CD14-positive monocyte (primary cell): Measurements from ENCODE around the gene CARD8. TPM values are rescaled to one million over a fixed set of nuclear protein-coding genes. Genes with fewer than 3 reads are reported as not detected.

ENCODE experiments used
- DNase-seq, 3 donors: peaks; one replicate each; pipeline ENCODE4 v3.0.0-alpha.2; 2011 to 2022
- H2AFZ ChIP-seq: 2 replicates; pipeline ENCODE4 v1.6.0; 2012; ENCODE audit warnings: mild to moderate bottlenecking, low read depth, low read length, inconsistent platforms; ENCODE audit not compliant: insufficient read depth, poor library complexity, severe bottlenecking
- H3K27ac ChIP-seq, 2 donors: 1 replicate in 1 of 2; 2 replicates in 1 of 2; pipeline ENCODE4 v1.5.1; 2012 to 2013; ENCODE audit warnings: low read length in 2 of 2, control low read depth in 1 of 2, inconsistent platforms in 1 of 2, low read depth in 1 of 2, mild to moderate bottlenecking in 1 of 2
- H3K27me3 ChIP-seq, 2 donors: one replicate each; pipeline versions ENCODE4 v1.6.0 to v1.6.1; 2011 to 2013; ENCODE audit warnings: low read length in 2 of 2; ENCODE audit not compliant: control insufficient read depth in 2 of 2, insufficient read depth in 2 of 2
- H3K36me3 ChIP-seq, 2 donors: replicated peaks in 1 of 2; 1 replicate in 1 of 2; 2 replicates in 1 of 2; pipeline versions ENCODE4 v1.5.1 to v1.6.1; 2012 to 2013; ENCODE audit warnings: low read length in 2 of 2, control low read depth in 1 of 2, inconsistent platforms in 1 of 2, mild to moderate bottlenecking in 1 of 2; ENCODE audit not compliant: insufficient read depth in 2 of 2, control insufficient read depth in 1 of 2
- H3K4me1 ChIP-seq, 2 donors: 1 replicate in 1 of 2; 2 replicates in 1 of 2; pipeline versions ENCODE4 v1.5.1 to v1.6.1; 2012 to 2013; ENCODE audit warnings: low read length in 2 of 2, control low read depth in 1 of 2, inconsistent platforms in 1 of 2, mild to moderate bottlenecking in 1 of 2, moderate library complexity in 1 of 2; ENCODE audit not compliant: insufficient read depth in 2 of 2, control insufficient read depth in 1 of 2
- H3K4me2 ChIP-seq: replicated peaks from 2 replicates; pipeline ENCODE3; 2012; ENCODE audit warnings: low read length, moderate library complexity, mild to moderate bottlenecking; ENCODE audit not compliant: poor library complexity, severe bottlenecking; ENCODE audit errors: extremely low read depth
- H3K4me3 ChIP-seq, 3 experiments: fragments of 200-600 bp in 1 of 3; sonication (generic) in 1 of 3; replicated peaks in 1 of 3; 1 replicate in 2 of 3; 2 replicates in 1 of 3; pipeline ENCODE4 v1.5.1; 2011 to 2013; ENCODE audit warnings: low read length in 3 of 3, mild to moderate bottlenecking in 3 of 3, control low read depth in 2 of 3, low read depth in 2 of 3, inconsistent platforms in 1 of 3, moderate library complexity in 1 of 3
- H3K79me2 ChIP-seq: 2 replicates; pipeline ENCODE4 v1.6.0; 2012; ENCODE audit warnings: mild to moderate bottlenecking, control low read depth, inconsistent platforms, low read length, moderate library complexity; ENCODE audit not compliant: insufficient read depth
- H3K9ac ChIP-seq: 2 replicates; pipeline ENCODE4 v1.6.0; 2017; ENCODE audit warnings: low read length, mild to moderate bottlenecking; ENCODE audit not compliant: insufficient read depth, poor library complexity, severe bottlenecking
- H3K9me3 ChIP-seq, 2 donors: replicated peaks in 1 of 2; 1 replicate in 1 of 2; 2 replicates in 1 of 2; pipeline versions ENCODE4 v1.5.1 to v1.6.1; 2012 to 2013; ENCODE audit warnings: low read length in 2 of 2, control low read depth in 1 of 2; ENCODE audit not compliant: control insufficient read depth in 1 of 2, insufficient read depth in 1 of 2
- H4K20me1 ChIP-seq: 2 replicates; pipeline ENCODE4 v1.6.0; 2012; ENCODE audit warnings: mild to moderate bottlenecking, low read length, control low read depth, moderate library complexity; ENCODE audit not compliant: insufficient read depth
- H3K27ac Mint-ChIP-seq, 7 donors: one replicate each; pipeline ENCODE4 v1.8.0; 2020; ENCODE audit warnings: mild to moderate bottlenecking in 7 of 7, mixed read lengths in 7 of 7, moderate library complexity in 6 of 7, inconsistent platforms in 2 of 7
- H3K27me3 Mint-ChIP-seq, 3 donors: one replicate each; pipeline ENCODE4 v1.8.0; 2021 to 2022; ENCODE audit warnings: low read depth in 3 of 3, mild to moderate bottlenecking in 3 of 3, mixed read lengths in 3 of 3, moderate library complexity in 3 of 3, inconsistent platforms in 1 of 3
- H3K36me3 Mint-ChIP-seq, 2 donors: one replicate each; pipeline ENCODE4 v1.8.0; 2020; ENCODE audit warnings: mixed read lengths in 2 of 2, inconsistent platforms in 1 of 2, mild to moderate bottlenecking in 1 of 2
- H3K4me1 Mint-ChIP-seq: one replicate; pipeline ENCODE4 v1.8.0; 2020; ENCODE audit warnings: mild to moderate bottlenecking, mixed read lengths
- H3K4me3 Mint-ChIP-seq, 2 donors: one replicate each; pipeline ENCODE4 v1.8.0; 2020; ENCODE audit warnings: mild to moderate bottlenecking in 2 of 2, mixed read lengths in 2 of 2, moderate library complexity in 1 of 2
- H3K9me3 Mint-ChIP-seq, 7 donors: one replicate each; pipeline ENCODE4 v1.8.0; 2020 to 2022; ENCODE audit warnings: mixed read lengths in 7 of 7, mild to moderate bottlenecking in 6 of 7, moderate library complexity in 6 of 7, inconsistent platforms in 2 of 7
- CTCF ChIP-seq: fragments of 200-600 bp; IDR thresholded peaks from one replicate; pipeline ENCODE4 v1.8.0; 2022; ENCODE audit warnings: antibody characterized with exemption, mild to moderate bottlenecking
- WGBS: methylation state at CpG from one replicate; pipeline ENCODE4 v1.1.5; 2013; ENCODE audit warnings: missing lambda C conversion rate; ENCODE audit not compliant: insufficient coverage; 5-methylcytosine and 5-hydroxymethylcytosine counted together
- intact Hi-C, 2 donors: fragments of 100-400 bp; cut with micrococcal nuclease; formaldehyde crosslinking; loops; one replicate each; pipeline versions ENCODE4 v1.15.0 to v1.15.1; 2023
- polyA plus RNA-seq, 3 donors: library from polyadenylated mRNA; depleted of rRNA in 1 of 3; unstranded in 2 of 3; stranded (reverse) in 1 of 3; fragments of 300-500 nt in 2 of 3; fragments of >200 nt in 1 of 3; fragmentation: Illumina TruSeq in 2 of 3; gene quantifications; 1 replicate in 2 of 3; 2 replicates in 1 of 3; pipeline ENCODE4 v1.2.3, GENCODE V29; 2012 to 2021

CARD8 gene
- polyA plus RNA-seq, 3 donors: 76.4 to 122 (median 90.9) TPM

GRCh38 chr19:48186541-48186991 lies 69.1 kb downstream of the CARD8 start:
- 95% methylated on average over 5 of the region's 8 CpGs for WGBS
- no peak for TF ChIP-seq CTCF
- H3K36me3 ChIP-seq: peaks cover 5 to 18% of the 10 kb centered on the region in 2 donors
- intact Hi-C loops: no loop called here
- peaks cover 0 to 11% (median 3%) of the 10 kb centered on the region in 7 donors for H3K9me3 Mint-ChIP-seq
- no peak for DNase-seq
- no peaks in the 10 kb centered on the region for H3K4me1 ChIP-seq
- no peak overlapping the region for H3K4me2 ChIP-seq
- H4K20me1 ChIP-seq: no peaks in the 10 kb centered on the region
- H3K4me1 Mint-ChIP-seq: peaks cover 2% of the 10 kb centered on the region
- no peak overlapping the region for H3K9ac ChIP-seq
- no peak overlapping the region for H2AFZ ChIP-seq
- H3K79me2 ChIP-seq: no peaks in the 10 kb centered on the region
- peaks cover 0 to 3% (median 0%) of the 10 kb centered on the region in 3 donors for H3K27me3 Mint-ChIP-seq
- no peak overlapping the region for H3K4me3 Mint-ChIP-seq
- H3K27ac Mint-ChIP-seq: no peak overlapping the region
- no peaks in the 10 kb centered on the region for H3K27me3 ChIP-seq
- H3K27ac ChIP-seq: no peak overlapping the region
- peaks cover 17 to 34% of the 10 kb centered on the region in 2 donors for H3K36me3 Mint-ChIP-seq
- no peak overlapping the region for H3K4me3 ChIP-seq
- H3K9me3 ChIP-seq: peaks cover 3 to 8% of the 10 kb centered on the region in 2 donors

- H3K9ac ChIP-seq: no peak overlapping the region
- H3K4me3 ChIP-seq: no peak overlapping the region
- H3K36me3 Mint-ChIP-seq: peaks cover 15 to 39% of the 10 kb centered on the region in 2 donors
- no CpG with 5 or more reads among the region's 5 CpGs for WGBS
- H3K4me3 Mint-ChIP-seq: no peak overlapping the region
- no peak for TF ChIP-seq CTCF
- H3K79me2 ChIP-seq: no peaks in the 10 kb centered on the region
- peaks cover 2% of the 10 kb centered on the region for H3K4me1 Mint-ChIP-seq
- H3K27me3 ChIP-seq: no peaks in the 10 kb centered on the region
- intact Hi-C loops: no loop called here
- H3K4me2 ChIP-seq: no peak overlapping the region
- H3K27ac ChIP-seq: no peak overlapping the region
- H3K36me3 ChIP-seq: peaks cover 5 to 23% of the 10 kb centered on the region in 2 donors
- H3K4me1 ChIP-seq: no peaks in the 10 kb centered on the region
- no peak for DNase-seq
- no peaks in the 10 kb centered on the region for H4K20me1 ChIP-seq
- no peak overlapping the region for H2AFZ ChIP-seq
- H3K9me3 ChIP-seq: peaks cover 8 to 11% of the 10 kb centered on the region in 2 donors
- peaks cover 0 to 3% (median 1%) of the 10 kb centered on the region in 3 donors for H3K27me3 Mint-ChIP-seq
- peaks cover 3 to 17% (median 8%) of the 10 kb centered on the region in 7 donors for H3K9me3 Mint-ChIP-seq
- no peak overlapping the region for H3K27ac Mint-ChIP-seq
These were observed 69.7 kb downstream of the CARD8 start for GRCh38 chr19:48186015-48186414.
